K562 (cell line): ENCODE measurements around the gene VLDLR. TPM values are rescaled to one million over a fixed set of nuclear protein-coding genes. Genes with fewer than 3 reads are reported as not detected.

ENCODE experiments used
- ATAC-seq: fragments of 200-7000 bp; cut with Tn5 transposase; 3 replicates; pipeline ENCODE4 v1.9.1; 2020; ENCODE audit warnings: moderate library complexity
- BruUV-seq: library from RNA; stranded (reverse); fragments of 400-500 nt; replicated peaks from 2 replicates; lab custom pipeline; 2021; lab: Mats Ljungman, UMichigan
- CTCF ChIA-PET: fragments of 300-600 bp; formaldehyde crosslinking; extraction: SDS; loops from one replicate; lab custom pipeline; 2021; ENCODE audit warnings: low intra/inter-chr PET ratio; lab: Yijun Ruan, JAX
- POLR2A ChIA-PET: fragments of 300-600, 350-650 bp; sonication (Branson Sonifier 250); formaldehyde crosslinking; extraction: SDS; loops from one replicate; lab custom pipeline; 2021; ENCODE audit warnings: antibody characterized with exemption, inconsistent platforms; lab: Yijun Ruan, JAX
- DNase-seq, 4 experiments: peaks; one replicate each; pipeline versions ENCODE4 v3.0.0 to v3.0.0-alpha.2; 2011 to 2018; ENCODE audit warnings: low spot score in 3 of 4, mixed read lengths in 3 of 4; ENCODE audit errors: extremely low read depth in 1 of 4
- FAIRE-seq: peaks from 2 replicates; lab custom pipeline; 2011; peaks lifted over from hg19 to GRCh38; lab: Jason Lieb, UNC
- H2AFZ ChIP-seq: 2 replicates; pipeline ENCODE4 v1.6.0; 2011; ENCODE audit warnings: low read depth, low read length, control low read depth, inconsistent platforms
- H3K27ac ChIP-seq: fragments of 200-600 bp; 3 replicates; pipeline ENCODE4 v1.8.0; 2011; ENCODE audit warnings: low read depth, mild to moderate bottlenecking, control low read depth, inconsistent platforms, low read length, moderate library complexity, mixed read lengths; ENCODE audit errors: extremely low read depth
- H3K27me3 ChIP-seq, 2 experiments: fragments of 300-600 bp in 1 of 2; 2 replicates in 1 of 2; 3 replicates in 1 of 2; pipeline versions ENCODE4 v1.6.0 to v1.8.0; 2011; ENCODE audit warnings: inconsistent platforms in 2 of 2, low read length in 2 of 2, mild to moderate bottlenecking in 1 of 2, mixed read lengths in 1 of 2, moderate library complexity in 1 of 2; ENCODE audit not compliant: control insufficient read depth in 2 of 2, insufficient read depth in 2 of 2
- H3K36me3 ChIP-seq: fragments of 300-600 bp; 3 replicates; pipeline ENCODE4 v1.8.0; 2011; ENCODE audit warnings: mild to moderate bottlenecking, low read length, inconsistent platforms; ENCODE audit not compliant: control insufficient read depth, insufficient read depth
- H3K4me1 ChIP-seq, 2 experiments: fragments of 200-600 bp in 1 of 2; replicated peaks in 1 of 2; 2 replicates in 1 of 2; 3 replicates in 1 of 2; pipeline versions ENCODE4 v1.5.1 to v1.8.0; 2011; ENCODE audit warnings: inconsistent platforms in 2 of 2, low read length in 2 of 2, mild to moderate bottlenecking in 1 of 2, mixed read lengths in 1 of 2, moderate library complexity in 1 of 2; ENCODE audit not compliant: control insufficient read depth in 2 of 2, insufficient read depth in 2 of 2
- H3K4me2 ChIP-seq: 2 replicates; pipeline ENCODE4 v1.6.1; 2011; ENCODE audit warnings: low read length, control low read depth, inconsistent platforms, mixed read lengths; ENCODE audit not compliant: insufficient read depth
- H3K4me3 ChIP-seq: fragments of 200-600 bp; sonication (generic), shearing (Covaris generic); 2 replicates; pipeline ENCODE4 v1.5.1; 2016; ENCODE audit warnings: control low read depth, inconsistent platforms
- H3K79me2 ChIP-seq: fragments of 200-600 bp; 3 replicates; pipeline ENCODE4 v1.8.0; 2011; ENCODE audit warnings: low read length, inconsistent platforms; ENCODE audit not compliant: control insufficient read depth, insufficient read depth
- H3K9ac ChIP-seq, 2 experiments: 2 replicates each; pipeline versions ENCODE4 v1.6.0 to v1.6.1; 2011; ENCODE audit warnings: low read depth in 2 of 2, low read length in 2 of 2, control low read depth in 1 of 2, inconsistent platforms in 1 of 2, mild to moderate bottlenecking in 1 of 2, mixed read lengths in 1 of 2; ENCODE audit not compliant: insufficient read depth in 1 of 2
- H3K9me1 ChIP-seq: one replicate; pipeline ENCODE4 v1.6.0; 2011; ENCODE audit warnings: inconsistent platforms, mild to moderate bottlenecking, low read length, moderate library complexity; ENCODE audit not compliant: control insufficient read depth, insufficient read depth
- H3K9me3 ChIP-seq: replicated peaks from 2 replicates; pipeline ENCODE4 v1.5.1; 2011; ENCODE audit warnings: low read depth, low read length, inconsistent platforms; ENCODE audit not compliant: control insufficient read depth, insufficient read depth
- H4K20me1 ChIP-seq: replicated peaks from 2 replicates; pipeline ENCODE4 v1.6.1; 2011; ENCODE audit warnings: low read length, inconsistent platforms, mixed read lengths; ENCODE audit not compliant: control insufficient read depth, insufficient read depth
- CC2D1A ChIP-seq: fragments of 450-650 bp; IDR thresholded peaks from 2 replicates; pipeline ENCODE4 v1.6.1; 2017; ENCODE audit warnings: mild to moderate bottlenecking
- FOXA1 ChIP-seq: fragments of 450-650 bp; IDR thresholded peaks from 2 replicates; pipeline ENCODE4 v1.6.1; 2016; ENCODE audit warnings: mild to moderate bottlenecking, borderline replicate concordance
- GTF3C2 ChIP-seq: IDR thresholded peaks from 3 replicates; pipeline ENCODE4 v1.6.1; 2011; ENCODE audit warnings: borderline replicate concordance, mild to moderate bottlenecking, moderate library complexity; ENCODE audit not compliant: insufficient read length; ENCODE audit errors: extremely low read depth
- HINFP ChIP-seq: fragments of 450-650 bp; conservative IDR thresholded peaks from 2 replicates; pipeline ENCODE4 v1.6.1; 2016; ENCODE audit warnings: missing genetic modification characterization, low read depth, mild to moderate bottlenecking, control low read depth, missing compliant biosample characterization
- HIVEP1 ChIP-seq: fragments of 250-450 bp; sonication (Bioruptor Pico); IDR thresholded peaks from 2 replicates; pipeline ENCODE4 v1.4.0; 2020; ENCODE audit warnings: mild to moderate bottlenecking
- KLF6 ChIP-seq: fragments of 250-450 bp; sonication (Bioruptor Pico); IDR thresholded peaks from 2 replicates; pipeline ENCODE4 v1.4.0; 2020; ENCODE audit warnings: mild to moderate bottlenecking, moderate library complexity, borderline replicate concordance
- POLR2B ChIP-seq: fragments of 450-650 bp; IDR thresholded peaks from 2 replicates; pipeline ENCODE4 v1.6.1; 2018; ENCODE audit warnings: low read depth; ENCODE audit not compliant: partially characterized antibody
- SNAPC5 ChIP-seq: fragments of 250-450 bp; sonication (Bioruptor Pico); IDR thresholded peaks from 2 replicates; pipeline ENCODE4 v1.8.0; 2021; ENCODE audit warnings: moderate library complexity, mild to moderate bottlenecking, inconsistent platforms
- ZFP1 ChIP-seq: fragments of 450-650 bp; formaldehyde crosslinking; IDR thresholded peaks from 2 replicates; pipeline ENCODE4 v1.4.0; 2020; ENCODE audit warnings: mild to moderate bottlenecking, mixed read lengths
- WGBS: fragments of 100-300 bp; shearing (Covaris generic); methylation state at CpG from one replicate; pipeline ENCODE4 v1.1.6; 2016; ENCODE audit warnings: low coverage, mixed read lengths; ENCODE audit not compliant: insufficient coverage; ENCODE audit errors: missing lambda C conversion rate; 5-methylcytosine and 5-hydroxymethylcytosine counted together
- in situ Hi-C: fragments of 300-500 bp; cut with MboI; formaldehyde crosslinking; loops from 4 replicates; pipeline ENCODE4 v1.15.0; 2018; ENCODE audit warnings: inconsistent platforms, mixed read lengths
- intact Hi-C: fragments of 100-400 bp; cut with micrococcal nuclease; formaldehyde crosslinking; loops from 2 replicates; pipeline ENCODE4 v1.14.2; 2022
- polyA plus RNA-seq, 8 experiments: library from polyadenylated mRNA; depleted of rRNA in 4 of 8; stranded (reverse) in 5 of 8; unstranded in 3 of 8; fragments of >200 nt; fragmentation: Nextera tagmentation in 2 of 8; fragmentation: Illumina TruSeq in 1 of 8; extraction: Ambion mirVana in 2 of 8; extraction: Trizol in 1 of 8; gene quantifications; 2 replicates each; pipeline versions ENCODE4 v1.2.1 to v1.2.3, GENCODE V29; 2011 to 2014; ENCODE audit warnings: inconsistent platforms in 1 of 8, missing spikeins in 1 of 8
- total RNA-seq, 7 experiments: library from RNA; depleted of rRNA in 6 of 7; stranded (reverse); fragments of >200 nt in 6 of 7; fragmentation: Illumina TruSeq in 2 of 7; extraction: Trizol in 2 of 7; gene quantifications; 2 replicates each; pipeline versions ENCODE4 v1.2.1 to v1.2.3, GENCODE V29; 2011 to 2021; ENCODE audit warnings: low replicate concordance in 1 of 7

The VLDLR gene
- total and polyA plus RNA-seq, 9 of the 15 experiments (the other 6 are each of a cell fraction or from before 2014, with no cell fraction given) = 0.03 to 0.58 (median 0.08) TPM

GRCh38 chr9:2686911-2687310, 65.3 kb downstream of the VLDLR start:
- FAIRE-seq (no peak), ATAC-seq (no peak), DNase-seq (no peak)
- 26% methylated on average over 3 of the region's 4 CpGs for WGBS
- in situ Hi-C loops = no loop called here
- no peaks in the 10 kb centered on the region for H3K79me2 ChIP-seq
- no peak overlapping the region for H3K4me3 ChIP-seq
- BruUV-seq = no TSS peak
- H3K27ac ChIP-seq = no peak overlapping the region
- no peaks in the 10 kb centered on the region; a peak in 1 of 5 replicates for H3K4me1 ChIP-seq
- no peaks in the 10 kb centered on the region for H3K9me1 ChIP-seq
- no peaks in the 10 kb centered on the region for H3K27me3 ChIP-seq
- H2AFZ ChIP-seq = no peak overlapping the region
- intact Hi-C loops = no loop called here
- POLR2A ChIA-PET = no interaction called here
- no peak overlapping the region for H3K4me2 ChIP-seq
- no peak for TF ChIP-seq CC2D1A
- no peak for TF ChIP-seq KLF6
- TF ChIP-seq POLR2B = no peak
- CTCF ChIA-PET = interaction anchor here (0.7 kb wide), 1 partner anchor 1308 kb away, joined by 3 read pairs; no protein-coding TSS in a partner anchor
- H4K20me1 ChIP-seq = no peaks in the 10 kb centered on the region
- no peaks in the 10 kb centered on the region for H3K36me3 ChIP-seq
- no peak overlapping the region; a peak in 1 of 4 replicates for H3K9ac ChIP-seq
- no peaks in the 10 kb centered on the region for H3K9me3 ChIP-seq

- no peak for FAIRE-seq
- Histone ChIP-seq H3K9me3 (no peaks in the 10 kb centered on the region), H3K4me3 (no peak overlapping the region), H4K20me1 (no peaks in the 10 kb centered on the region), H2AFZ (no peak overlapping the region), H3K4me2 (no peak overlapping the region), H3K27me3 (no peaks in the 10 kb centered on the region), H3K9ac (no peak overlapping the region), H3K4me1 (no peaks in the 10 kb centered on the region; a peak in 1 of 5 replicates), H3K36me3 (no peaks in the 10 kb centered on the region), H3K79me2 (no peaks in the 10 kb centered on the region), H3K27ac (no peak overlapping the region), H3K9me1 (no peaks in the 10 kb centered on the region)
- WGBS = 22% methylated on average over 3 of the region's 3 CpGs
- in situ Hi-C loops (no loop called here), intact Hi-C loops (no loop called here)
- TF ChIP-seq HIVEP1 (CRISPR knock-in tag) (no peak), GTF3C2 (no peak), ZFP1 (no peak), SNAPC5 (no peak), HINFP (no peak), FOXA1 (no peak)
- no peak for ATAC-seq
- no TSS peak for BruUV-seq
- ChIA-PET CTCF (no interaction called here), POLR2A (no interaction called here)
- DNase-seq = no peak
These were observed 67.0 kb downstream of the VLDLR start for GRCh38 chr9:2688636-2689035.
